Measurements from ENCODE around the gene N4BP2L2. TPM values are rescaled to one million over a fixed set of nuclear protein-coding genes. Genes with fewer than 3 reads are reported as not detected.
A peak's percentile ranks its signal among the peaks of the same experiment; 100 is the strongest.

N4BP2L2 gene
- total and polyA plus RNA-seq, 2 of the 4 experiments (the other 2 are of a cell fraction), result 28.7 to 34.6 TPM

GRCh38 chr13:32515246-32515645 is 23.3 kb downstream of the N4BP2L2 start:
- H3K9me1 ChIP-seq (ENCODE audit: insufficient read depth, low read length), result peaks cover 8% of the 10 kb centered on the region
- ATAC-seq (ENCODE audit: low read depth) (peak; percentile 86), DNase-seq (peak; percentile 52)
- TF ChIP-seq NFE2L2 (IDR thresholded peaks at IDR 0.05; ENCODE audit: low read depth, low read length) (no peak), CEBPB (IDR thresholded peaks at IDR 0.05; ENCODE audit: low read depth, low read length) (peak; percentile 67; the same call in 1 of the 2 replicates)
- no peak overlapping the region for H2AK9ac ChIP-seq (replicated peaks; ENCODE audit: low read depth, low read length, poor library complexity)
- no peaks in the 10 kb centered on the region for H3K9me3 ChIP-seq (ENCODE audit: control insufficient read depth, insufficient read depth, low read length)
- H3K9ac ChIP-seq (ENCODE audit: low read depth, low read length), result no peak overlapping the region
- ChIA-PET POLR2A (ENCODE audit: unreplicated experiment) (no interaction called here), CTCF (interaction anchor here (1.3 kb wide), 1 partner anchor 9 kb away, joined by 3 read pairs; no protein-coding TSS in a partner anchor)
- no peaks in the 10 kb centered on the region for H3K27me3 ChIP-seq (ENCODE audit: control insufficient read depth, insufficient read depth, low read length)
- peaks cover 7% of the 10 kb centered on the region; the same call in 1 of the 2 replicates for H4K20me1 ChIP-seq (ENCODE audit: insufficient read depth, low read length)
- no peak overlapping the region; the same call in 1 of the 2 replicates for H3K23ac ChIP-seq (ENCODE audit: low read depth, low read length)
- no peak overlapping the region for H3K4ac ChIP-seq (ENCODE audit: low read depth, low read length)
- peaks cover 21% of the 10 kb centered on the region for H3K36me3 ChIP-seq (ENCODE audit: control insufficient read depth, insufficient read depth, low read length)
- no peak overlapping the region for H3K56ac ChIP-seq (ENCODE audit: extremely low read depth, insufficient read depth, low read length)
- no peak overlapping the region for H3K4me2 ChIP-seq (ENCODE audit: low read depth, low read length)
- no CpG with 5 or more reads among the region's 3 CpGs for WGBS, 2 experiments (ENCODE audit: extremely low coverage in 2 of 2, insufficient read length in 1 of 2)
- dilution Hi-C loops (cut with HindIII; ENCODE audit: low sequenced_read_pairs, unreplicated experiment), result no loop called here
- H3K14ac ChIP-seq (replicated peaks; ENCODE audit: low read depth, low read length), result no peak overlapping the region; the same call in 1 of the 2 replicates
- intact Hi-C loops (cut with micrococcal nuclease), result no loop called here
- no peak overlapping the region for H2AK5ac ChIP-seq (ENCODE audit: low read depth, low read length)
- H4K5ac ChIP-seq (ENCODE audit: low read depth, low read length), result no peak overlapping the region
- H4K8ac ChIP-seq (ENCODE audit: low read depth in 2 of 2, low read length in 2 of 2), result no peak overlapping the region
- no peak overlapping the region for H2BK5ac ChIP-seq (ENCODE audit: low read depth, low read length, poor library complexity, severe bottlenecking)
- no peak overlapping the region for H2BK15ac ChIP-seq (ENCODE audit: low read depth, low read length)
- H3K79me1 ChIP-seq (ENCODE audit: low read depth in 1 of 2, low read length in 2 of 2), result peaks cover 19 to 21% of the 10 kb centered on the region in 2 experiments
- no peak overlapping the region for H3K4me3 ChIP-seq (ENCODE audit: insufficient read depth, low read depth, low read length)
- no peak overlapping the region for H4K91ac ChIP-seq (ENCODE audit: insufficient read depth, low read depth, low read length)
- H3K18ac ChIP-seq (ENCODE audit: low read depth, low read length), result no peak overlapping the region
- no peak overlapping the region for H3K27ac ChIP-seq (ENCODE audit: insufficient read depth, low read length)
- no peaks in the 10 kb centered on the region for H3K4me1 ChIP-seq (ENCODE audit: control insufficient read depth, insufficient read depth, low read length)
- in situ Hi-C loops (cut with MboI; ENCODE audit: low sequenced_read_pairs), result no loop called here
- no peak overlapping the region for H2BK120ac ChIP-seq (ENCODE audit: low read depth, low read length)
- no peak overlapping the region for H2AFZ ChIP-seq (replicated peaks; ENCODE audit: low read length, poor library complexity)
- H2BK20ac ChIP-seq (ENCODE audit: low read depth, low read length), result no peak overlapping the region
- BruUV-seq (replicated peaks), result no TSS peak

All from IMR-90 (cell line).